Measurements from ENCODE around the gene TSSK3.

TSSK3 gene

GRCh38 chr1:32358435-32358834 is 3.9 kb upstream of the TSSK3 start:
- no peak overlapping the region for H3K27ac ChIP-seq (ENCODE audit: low read length)
- no peak overlapping the region for H3K4me3 ChIP-seq (ENCODE audit: low read length)
- no peak overlapping the region for H3K9ac ChIP-seq (ENCODE audit: low read length)
- H3K36me3 ChIP-seq (replicated peaks; ENCODE audit: low read depth, low read length) = no peaks in the 10 kb centered on the region
- TF ChIP-seq EZH2phosphoT487 (IDR thresholded peaks at IDR 0.05; ENCODE audit: low read depth) (no peak), CTCF (IDR thresholded peaks at IDR 0.05; ENCODE audit: low read depth, low read length) (no peak)
- H3K79me2 ChIP-seq (ENCODE audit: low read length) = no peaks in the 10 kb centered on the region
- H3K4me1 ChIP-seq (ENCODE audit: low read length) = no peaks in the 10 kb centered on the region
- H2AFZ ChIP-seq (ENCODE audit: low read depth, low read length) = no peak overlapping the region
- H3K4me2 ChIP-seq (ENCODE audit: low read length) = no peak overlapping the region
- no peaks in the 10 kb centered on the region for H4K20me1 ChIP-seq (ENCODE audit: insufficient read depth, low read length)
- no peaks in the 10 kb centered on the region for H3K27me3 ChIP-seq (ENCODE audit: low read depth, low read length)
- no peaks in the 10 kb centered on the region for H3K9me3 ChIP-seq (ENCODE audit: insufficient read depth, low read length)

GRCh38 chr1:32361308-32361673 is 1.0 kb upstream of the TSSK3 start:
- Histone ChIP-seq H4K20me1 (ENCODE audit: insufficient read depth, low read length) (no peaks in the 10 kb centered on the region), H3K4me3 (ENCODE audit: low read length) (no peak overlapping the region), H3K4me2 (ENCODE audit: low read length) (no peak overlapping the region), H3K27ac (ENCODE audit: low read length) (no peak overlapping the region), H3K27me3 (ENCODE audit: low read depth, low read length) (no peaks in the 10 kb centered on the region), H3K9ac (ENCODE audit: low read length) (no peak overlapping the region), H3K9me3 (ENCODE audit: insufficient read depth, low read length) (no peaks in the 10 kb centered on the region), H3K36me3 (replicated peaks; ENCODE audit: low read depth, low read length) (no peaks in the 10 kb centered on the region), H3K4me1 (ENCODE audit: low read length) (no peaks in the 10 kb centered on the region), H2AFZ (ENCODE audit: low read depth, low read length) (no peak overlapping the region), H3K79me2 (ENCODE audit: low read length) (no peaks in the 10 kb centered on the region)
- no peak for TF ChIP-seq CTCF (IDR thresholded peaks at IDR 0.05; ENCODE audit: low read depth, low read length)
- no peak for TF ChIP-seq EZH2phosphoT487 (IDR thresholded peaks at IDR 0.05; ENCODE audit: low read depth)

- H2AFZ ChIP-seq (ENCODE audit: low read depth, low read length) = no peak overlapping the region
- H3K4me2 ChIP-seq (ENCODE audit: low read length) = no peak overlapping the region
- TF ChIP-seq CTCF (IDR thresholded peaks at IDR 0.05; ENCODE audit: low read depth, low read length) (no peak), EZH2phosphoT487 (IDR thresholded peaks at IDR 0.05; ENCODE audit: low read depth) (no peak)
- no peaks in the 10 kb centered on the region for H3K27me3 ChIP-seq (ENCODE audit: low read depth, low read length)
- no peaks in the 10 kb centered on the region for H3K9me3 ChIP-seq (ENCODE audit: insufficient read depth, low read length)
- no peak overlapping the region for H3K4me3 ChIP-seq (ENCODE audit: low read length)
- H3K4me1 ChIP-seq (ENCODE audit: low read length) = no peaks in the 10 kb centered on the region
- H3K27ac ChIP-seq (ENCODE audit: low read length) = no peak overlapping the region
- no peaks in the 10 kb centered on the region for H3K79me2 ChIP-seq (ENCODE audit: low read length)
- no peak overlapping the region for H3K9ac ChIP-seq (ENCODE audit: low read length)
- no peaks in the 10 kb centered on the region for H4K20me1 ChIP-seq (ENCODE audit: insufficient read depth, low read length)
- peaks cover 3% of the 10 kb centered on the region for H3K36me3 ChIP-seq (replicated peaks; ENCODE audit: low read depth, low read length)
Measured at GRCh38 chr1:32361674-32362473, 465 bp upstream of the TSSK3 start.

GRCh38 chr1:32363713-32364112 is 1.4 kb downstream of the TSSK3 start:
- no peak overlapping the region for H2AFZ ChIP-seq (ENCODE audit: low read depth, low read length)
- no peak overlapping the region for H3K4me2 ChIP-seq (ENCODE audit: low read length)
- H3K9me3 ChIP-seq (ENCODE audit: insufficient read depth, low read length) = no peaks in the 10 kb centered on the region
- no peaks in the 10 kb centered on the region for H3K79me2 ChIP-seq (ENCODE audit: low read length)
- H3K9ac ChIP-seq (ENCODE audit: low read length) = no peak overlapping the region
- H4K20me1 ChIP-seq (ENCODE audit: insufficient read depth, low read length) = no peaks in the 10 kb centered on the region
- peaks cover 7% of the 10 kb centered on the region for H3K36me3 ChIP-seq (replicated peaks; ENCODE audit: low read depth, low read length)
- no peak overlapping the region for H3K27ac ChIP-seq (ENCODE audit: low read length)
- H3K27me3 ChIP-seq (ENCODE audit: low read depth, low read length) = no peaks in the 10 kb centered on the region
- TF ChIP-seq EZH2phosphoT487 (IDR thresholded peaks at IDR 0.05; ENCODE audit: low read depth) (no peak), CTCF (IDR thresholded peaks at IDR 0.05; ENCODE audit: low read depth, low read length) (no peak)
- no peaks in the 10 kb centered on the region for H3K4me1 ChIP-seq (ENCODE audit: low read length)
- no peak overlapping the region for H3K4me3 ChIP-seq (ENCODE audit: low read length)
